Aorta (tissue), 5 donors: ENCODE results near the gene TBC1D21. TPM values are rescaled to one million over a fixed set of nuclear protein-coding genes. Genes with fewer than 3 reads are reported as not detected.
A peak's percentile ranks its signal among the peaks of the same experiment; 100 is the strongest.
"Not testable (repeated sequence)": the region's sequence is repeated elsewhere in the genome, so short reads cannot be mapped to it uniquely, and the experiment has no call there.

ENCODE experiments used
- ATAC-seq: fragments of 200-7000 bp; cut with Tn5 transposase; one replicate; pipeline ENCODE4 v1.9.1; 2022; ENCODE audit warnings: moderate library complexity; ENCODE audit not compliant: low FRiP score
- DNase-seq, 2 donors: peaks; one replicate each; pipeline ENCODE4 v3.0.0-alpha.2; 2020
- H3K27ac ChIP-seq, 2 donors: one replicate each; pipeline ENCODE4 v1.5.1; 2013; ENCODE audit warnings: low read length in 2 of 2, mild to moderate bottlenecking in 2 of 2, moderate library complexity in 2 of 2, control low read depth in 1 of 2, inconsistent platforms in 1 of 2, low read depth in 1 of 2
- H3K27me3 ChIP-seq, 2 donors: one replicate each; pipeline ENCODE4 v1.6.1; 2013; ENCODE audit warnings: control low read depth in 1 of 2, low read length in 1 of 2, mild to moderate bottlenecking in 1 of 2, moderate library complexity in 1 of 2; ENCODE audit not compliant: insufficient read depth in 2 of 2, control insufficient read depth in 1 of 2
- H3K36me3 ChIP-seq, 2 donors: one replicate each; pipeline ENCODE4 v1.6.1; 2013; ENCODE audit warnings: control low read depth in 1 of 2, low read length in 1 of 2, mild to moderate bottlenecking in 1 of 2; ENCODE audit not compliant: insufficient read depth in 2 of 2, control insufficient read depth in 1 of 2
- H3K4me1 ChIP-seq, 2 donors: one replicate each; pipeline ENCODE4 v1.6.1; 2013; ENCODE audit warnings: low read length in 2 of 2, control low read depth in 1 of 2, mild to moderate bottlenecking in 1 of 2, moderate library complexity in 1 of 2; ENCODE audit not compliant: insufficient read depth in 2 of 2, control insufficient read depth in 1 of 2
- H3K4me3 ChIP-seq, 2 donors: one replicate each; pipeline ENCODE4 v1.5.1; 2013; ENCODE audit warnings: low read length in 2 of 2, control low read depth in 1 of 2, mild to moderate bottlenecking in 1 of 2
- H3K9me3 ChIP-seq: one replicate; pipeline ENCODE4 v1.6.1; 2013; ENCODE audit warnings: mild to moderate bottlenecking, low read length; ENCODE audit not compliant: control insufficient read depth
- WGBS, 2 donors: extraction: QIAGEN DNeasy Blood & Tissue Kit; methylation state at CpG; one replicate each; pipeline ENCODE4 v1.1.7; 2013; 5-methylcytosine and 5-hydroxymethylcytosine counted together
- intact Hi-C, 2 donors: fragments of 100-400 bp; cut with DNase I; formaldehyde crosslinking; loops; one replicate each; pipeline versions ENCODE4 v1.14.2 to v1.15.0; 2022
- polyA plus RNA-seq, 2 donors: library from polyadenylated mRNA; stranded (reverse); fragments of 200-250 nt; gene quantifications; one replicate each; pipeline ENCODE4 v1.2.3, GENCODE V29; 2013
- total RNA-seq, 2 donors: library from RNA; stranded (reverse); fragmentation: NEBNext Ultra II Directional; extraction: Animal tissue kit (Norgen Biotek cat#: 25700); gene quantifications; one replicate each; pipeline ENCODE4 v1.2.1, GENCODE V29; 2021
- donor health status: healthy with polysubstance abuse.
- donor health status: Bipolar disorder and iron deficiency.
- donor health status: DM: no; HTN: no; CAD: no.
- donor health status: DM: no; HTN: no; CAD: no.
- donor health status: DM: yes; HTN: yes; CAD: no.

TBC1D21 gene
- total and polyA plus RNA-seq, 4 donors: not detected

GRCh38 chr15:73935547-73935946 lies 62.2 kb downstream of the TBC1D21 start:
- intact Hi-C loops: no loop called here
- 62 to 67% methylated on average over 4 of the region's 4 CpGs for WGBS, 2 donors
- Histone ChIP-seq H3K27me3 (no peaks in the 10 kb centered on the region), H3K9me3 (no peaks in the 10 kb centered on the region), H3K4me1 (peaks cover 3 to 10% of the 10 kb centered on the region in 2 donors), H3K4me3 (no peak overlapping the region), H3K36me3 (no peaks in the 10 kb centered on the region), H3K27ac (no peak overlapping the region)
- ATAC-seq (no peak), DNase-seq (peak; percentile 18 to 65)

- Histone ChIP-seq H3K36me3 (no peaks in the 10 kb centered on the region), H3K4me3 (no peak overlapping the region), H3K9me3 (no peaks in the 10 kb centered on the region), H3K4me1 (peaks cover 4 to 13% of the 10 kb centered on the region in 2 donors), H3K27ac (peak overlapping the region in 1 of 2 donors; percentile 43), H3K27me3 (no peaks in the 10 kb centered on the region)
- peak; percentile 61 to 68 for DNase-seq
- ATAC-seq: no peak
- intact Hi-C loops: no loop called here
- 3 to 5% methylated on average over 5 of the region's 5 CpGs for WGBS, 2 donors
These were observed 62.8 kb downstream of the TBC1D21 start for GRCh38 chr15:73936181-73936580.

GRCh38 chr15:73936588-73937290 lies 63.4 kb downstream of the TBC1D21 start:
- DNase-seq (peak; percentile 35 to 39), ATAC-seq (no peak)
- H3K4me3 ChIP-seq: no peak overlapping the region
- no peaks in the 10 kb centered on the region for H3K36me3 ChIP-seq
- peaks cover 4 to 13% of the 10 kb centered on the region in 2 donors for H3K4me1 ChIP-seq
- H3K9me3 ChIP-seq: no peaks in the 10 kb centered on the region
- 26 to 27% methylated on average over 12 of the region's 12 CpGs for WGBS, 2 donors
- intact Hi-C loops: no loop called here
- peak overlapping the region in 1 of 2 donors; percentile 43 for H3K27ac ChIP-seq
- H3K27me3 ChIP-seq: no peaks in the 10 kb centered on the region

GRCh38 chr15:73937296-73937695 lies 63.9 kb downstream of the TBC1D21 start:
- WGBS, 2 donors: 59 to 61% methylated on average over 9 to 10 of the region's 10 CpGs
- ATAC-seq (no peak), DNase-seq (peak; percentile 40 to 47)
- H3K4me3 ChIP-seq: no peak overlapping the region
- no peak overlapping the region for H3K27ac ChIP-seq
- intact Hi-C loops: no loop called here
- no peaks in the 10 kb centered on the region for H3K9me3 ChIP-seq
- H3K36me3 ChIP-seq: no peaks in the 10 kb centered on the region
- H3K27me3 ChIP-seq: no peaks in the 10 kb centered on the region
- H3K4me1 ChIP-seq: peaks cover 5 to 13% of the 10 kb centered on the region in 2 donors

GRCh38 chr15:73937726-73938125 lies 64.4 kb downstream of the TBC1D21 start:
- Histone ChIP-seq H3K4me3 (no peak overlapping the region), H3K4me1 (peaks cover 5 to 13% of the 10 kb centered on the region in 2 donors), H3K27me3 (no peaks in the 10 kb centered on the region), H3K27ac (no peak overlapping the region), H3K9me3 (no peaks in the 10 kb centered on the region), H3K36me3 (no peaks in the 10 kb centered on the region)
- DNase-seq (peak; percentile 38 to 67), ATAC-seq (no peak)
- 96 to 99% methylated on average over 11 of the region's 11 CpGs for WGBS, 2 donors
- intact Hi-C loops: no loop called here

GRCh38 chr15:73938516-73938915 lies 65.2 kb downstream of the TBC1D21 start:
- peaks cover 5 to 13% of the 10 kb centered on the region in 2 donors for H3K4me1 ChIP-seq
- 96% methylated on average over 8 of the region's 8 CpGs for WGBS, 2 donors
- H3K4me3 ChIP-seq, intact Hi-C loops, H3K9me3 ChIP-seq, H3K27me3 ChIP-seq, ATAC-seq, H3K27ac ChIP-seq, H3K36me3 ChIP-seq: not testable (repeated sequence)
- DNase-seq: peak; percentile 14 to 41

Other genes with a start within 250 kb of the TBC1D21 start
- gene NPTN, start 240.2 kb upstream of the TBC1D21 start, total RNA-seq: 100 to 1,000 TPM; 169 to 221 TPM
- gene NPTN, start 240.2 kb upstream of the TBC1D21 start, polyA plus RNA-seq: 100 to 1,000 TPM; 128 to 173 TPM
- gene CD276, start 189.2 kb upstream of the TBC1D21 start, total RNA-seq: 10 to 100 TPM; 65.2 to 67.9 TPM
- gene CD276, start 189.2 kb upstream of the TBC1D21 start, polyA plus RNA-seq: 10 to 100 TPM; 27.7 to 52.9 TPM
- 10 to 100 TPM in 1 of 2 donors, 1 to 10 TPM in 1; 4.8 to 12.7 TPM for gene INSYN1, start 120.2 kb upstream of the TBC1D21 start, total RNA-seq
- 1 to 10 TPM; 3.4 to 5.6 TPM for gene INSYN1, start 120.2 kb upstream of the TBC1D21 start, polyA plus RNA-seq
- gene LOXL1, start 52.9 kb downstream of the TBC1D21 start, total RNA-seq: 100 to 1,000 TPM; 108 to 115 TPM
- 100 to 1,000 TPM in 1 of 2 donors, 10 to 100 TPM in 1; 49.0 to 138 TPM for gene LOXL1, start 52.9 kb downstream of the TBC1D21 start, polyA plus RNA-seq
- 10 to 100 TPM; 12.9 to 16.4 TPM for gene STOML1, start 118.7 kb downstream of the TBC1D21 start, total RNA-seq
- gene STOML1, start 118.7 kb downstream of the TBC1D21 start, polyA plus RNA-seq: 10 to 100 TPM; 10.5 to 19.2 TPM
- 10 to 100 TPM; 72.6 to 91.9 TPM for gene PML, start 121.2 kb downstream of the TBC1D21 start, total RNA-seq
- gene PML, start 121.2 kb downstream of the TBC1D21 start, polyA plus RNA-seq: 10 to 100 TPM in 1 of 2 donors, 1 to 10 TPM in 1; 8.6 to 45.5 TPM
- not detected for gene GOLGA6A, start 209.0 kb downstream of the TBC1D21 start, total RNA-seq
- gene GOLGA6A, start 209.0 kb downstream of the TBC1D21 start, polyA plus RNA-seq: not detected